NOMO-1 treated with dmso at 0.1 percent for 144 hours (cell line): Measurements from ENCODE around the gene IQCM.

Experiments used
- DNase-seq: peaks from one replicate; lab custom pipeline; 2025; ENCODE audit not compliant: unreplicated experiment; lab: John Stamatoyannopoulos, UW

Gene IQCM

GRCh38 chr4:149815743-149816142 lies at the start of gene IQCM:
Gene IQCM (minus strand): TSS chr4:149815843. CDS start chr4:149742691, 73,152 bp downstream.
- no peak for DNase-seq

- no peak for DNase-seq
Measured at GRCh38 chr4:149857446-149857845, 41.8 kb upstream of the IQCM start.

- DNase-seq = no peak
Measured at GRCh38 chr4:149845743-149846142, 30.1 kb upstream of the IQCM start.

- no peak for DNase-seq
Measured at GRCh38 chr4:149841686-149842085, 26.0 kb upstream of the IQCM start.

- no peak for DNase-seq
Measured at GRCh38 chr4:149838036-149838435, 22.4 kb upstream of the IQCM start.

- DNase-seq = no peak
Measured at GRCh38 chr4:149836546-149836945, 20.9 kb upstream of the IQCM start.

GRCh38 chr4:149835280-149835679 lies 19.6 kb upstream of the IQCM start:
- no peak for DNase-seq

- no peak for DNase-seq
Measured at GRCh38 chr4:149831656-149832208, 16.1 kb upstream of the IQCM start.

- DNase-seq = no peak
Measured at GRCh38 chr4:149830823-149831222, 15.2 kb upstream of the IQCM start.

GRCh38 chr4:149825336-149825735 lies 9.7 kb upstream of the IQCM start:
- no peak for DNase-seq

GRCh38 chr4:149823769-149824221 lies 8.2 kb upstream of the IQCM start:
- DNase-seq = no peak

GRCh38 chr4:149801416-149801815 lies 14.2 kb downstream of the IQCM start:
- no peak for DNase-seq

- DNase-seq = no peak
Measured at GRCh38 chr4:149799546-149799945, 16.1 kb downstream of the IQCM start.

- DNase-seq = no peak
Measured at GRCh38 chr4:149796381-149796780, 19.3 kb downstream of the IQCM start.

GRCh38 chr4:149795256-149795655 lies 20.4 kb downstream of the IQCM start:
- DNase-seq = no peak

- no peak for DNase-seq
Measured at GRCh38 chr4:149794352-149794751, 21.3 kb downstream of the IQCM start.

- DNase-seq = no peak
Measured at GRCh38 chr4:149793459-149793858, 22.2 kb downstream of the IQCM start.

GRCh38 chr4:149791851-149792250 lies 23.8 kb downstream of the IQCM start:
- DNase-seq = no peak

- DNase-seq = no peak
Measured at GRCh38 chr4:149790172-149790907, 25.3 kb downstream of the IQCM start.

GRCh38 chr4:149788300-149788699 lies 27.3 kb downstream of the IQCM start:
- no peak for DNase-seq

- DNase-seq = no peak
Measured at GRCh38 chr4:149785696-149786431, 29.8 kb downstream of the IQCM start.

- no peak for DNase-seq
Measured at GRCh38 chr4:149784018-149784417, 31.6 kb downstream of the IQCM start.
